ENCODE measurements around the gene ZCWPW2. TPM values are rescaled to one million over a fixed set of nuclear protein-coding genes. Genes with fewer than 3 reads are reported as not detected.

Gene ZCWPW2
- total RNA-seq, 4 donors from 2014 or later = 0.29 to 2.9 (median 1.3) TPM; not detected in 1

DNA sequence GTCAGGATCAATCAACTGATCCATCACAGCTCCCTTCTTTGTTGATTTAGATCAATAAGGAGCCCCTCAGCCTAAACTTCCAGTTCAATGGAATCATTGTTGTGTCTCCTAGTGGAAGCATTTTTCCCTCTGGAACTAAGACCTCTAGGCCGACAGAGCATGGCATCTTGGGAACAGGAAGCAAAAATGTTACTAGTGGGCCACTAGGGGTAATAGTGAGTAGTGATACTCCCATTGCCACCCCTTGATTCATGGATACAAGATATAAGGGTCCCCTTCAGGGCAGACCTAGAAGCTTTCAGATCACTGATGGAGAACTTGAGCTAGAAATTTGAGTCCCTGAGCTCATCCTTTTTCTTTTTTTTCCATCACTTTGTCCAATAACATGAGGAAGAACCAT lies 40.5 kb downstream of the ZCWPW2 start:
- DNase-seq (ENCODE audit: low spot score in 2 of 2) = no peak
- H3K4me3 ChIP-seq (ENCODE audit: low read depth, poor library complexity, severe bottlenecking) = no peak overlapping the region
- intact Hi-C loops (cut with DNase I; ENCODE audit: low total_unique reads) = loop anchor here (10.0 kb wide), 1 partner anchor 336 kb away; no protein-coding TSS in a partner anchor
- no peak for TF ChIP-seq POLR2A (IDR thresholded peaks at IDR 0.05)
- 74 to 100% methylated on average over 1 of the region's 1 CpG for WGBS, 2 donors

DNA sequence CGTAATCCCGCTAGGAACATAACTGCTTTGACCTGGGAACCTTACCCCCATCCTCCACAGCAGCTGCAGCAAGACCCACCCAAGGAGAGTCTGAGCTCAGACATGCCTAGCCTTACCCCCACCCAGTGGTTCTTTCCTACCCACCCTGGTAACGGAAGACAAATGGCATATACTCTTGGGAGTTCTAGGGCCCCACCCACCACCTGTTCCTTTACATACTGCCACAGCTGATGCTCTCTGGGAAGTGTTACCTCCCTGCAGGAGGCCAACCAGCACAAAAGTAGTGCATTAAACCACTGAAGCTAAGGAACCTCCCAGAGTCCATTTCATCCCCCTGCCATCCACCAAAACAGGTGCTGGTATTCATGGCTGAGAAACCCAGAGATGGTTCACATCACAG lies 50.7 kb downstream of the ZCWPW2 start:
- DNase-seq (ENCODE audit: low spot score in 2 of 2) = no peak
- intact Hi-C loops (cut with DNase I; ENCODE audit: low total_unique reads) = no loop called here
- no peak overlapping the region for H3K4me3 ChIP-seq (ENCODE audit: low read depth, poor library complexity, severe bottlenecking)
- TF ChIP-seq, protein P1, sequence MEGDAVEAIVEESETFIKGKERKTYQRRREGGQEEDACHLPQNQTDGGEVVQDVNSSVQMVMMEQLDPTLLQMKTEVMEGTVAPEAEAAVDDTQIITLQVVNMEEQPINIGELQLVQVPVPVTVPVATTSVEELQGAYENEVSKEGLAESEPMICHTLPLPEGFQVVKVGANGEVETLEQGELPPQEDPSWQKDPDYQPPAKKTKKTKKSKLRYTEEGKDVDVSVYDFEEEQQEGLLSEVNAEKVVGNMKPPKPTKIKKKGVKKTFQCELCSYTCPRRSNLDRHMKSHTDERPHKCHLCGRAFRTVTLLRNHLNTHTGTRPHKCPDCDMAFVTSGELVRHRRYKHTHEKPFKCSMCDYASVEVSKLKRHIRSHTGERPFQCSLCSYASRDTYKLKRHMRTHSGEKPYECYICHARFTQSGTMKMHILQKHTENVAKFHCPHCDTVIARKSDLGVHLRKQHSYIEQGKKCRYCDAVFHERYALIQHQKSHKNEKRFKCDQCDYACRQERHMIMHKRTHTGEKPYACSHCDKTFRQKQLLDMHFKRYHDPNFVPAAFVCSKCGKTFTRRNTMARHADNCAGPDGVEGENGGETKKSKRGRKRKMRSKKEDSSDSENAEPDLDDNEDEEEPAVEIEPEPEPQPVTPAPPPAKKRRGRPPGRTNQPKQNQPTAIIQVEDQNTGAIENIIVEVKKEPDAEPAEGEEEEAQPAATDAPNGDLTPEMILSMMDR (IDR thresholded peaks at IDR 0.05) = no peak
- TF ChIP-seq POLR2A (IDR thresholded peaks at IDR 0.05) = no peak
- 97 to 98% methylated on average over 3 of the region's 3 CpGs for WGBS, 2 donors

DNA sequence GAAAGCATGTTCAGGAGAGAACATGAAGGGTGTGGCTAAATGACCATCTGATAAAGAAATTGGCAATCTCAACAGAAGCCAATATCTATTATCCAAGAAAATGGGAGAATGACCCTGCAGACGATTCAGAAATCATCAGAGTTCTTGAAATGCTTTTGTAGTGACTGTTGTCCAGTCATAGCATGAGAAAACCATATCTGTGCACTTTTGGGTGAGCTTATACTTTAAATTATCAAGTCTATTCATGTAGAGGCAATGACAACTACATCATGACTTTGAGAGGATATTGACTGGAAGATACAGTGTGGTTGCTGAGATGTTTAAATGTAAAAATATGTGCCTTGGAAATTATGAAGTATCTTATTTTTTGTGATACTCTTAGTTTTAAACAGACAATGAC lies 57.7 kb downstream of the ZCWPW2 start:
- intact Hi-C loops (cut with DNase I; ENCODE audit: low total_unique reads) = no loop called here
- no peak for DNase-seq (ENCODE audit: low spot score in 2 of 2)
- no peak overlapping the region for H3K4me3 ChIP-seq (ENCODE audit: low read depth, poor library complexity, severe bottlenecking)
- no peak for TF ChIP-seq POLR2A (IDR thresholded peaks at IDR 0.05)
- 73 to 79% methylated on average over 1 of the region's 1 CpG for WGBS, 2 donors

DNA sequence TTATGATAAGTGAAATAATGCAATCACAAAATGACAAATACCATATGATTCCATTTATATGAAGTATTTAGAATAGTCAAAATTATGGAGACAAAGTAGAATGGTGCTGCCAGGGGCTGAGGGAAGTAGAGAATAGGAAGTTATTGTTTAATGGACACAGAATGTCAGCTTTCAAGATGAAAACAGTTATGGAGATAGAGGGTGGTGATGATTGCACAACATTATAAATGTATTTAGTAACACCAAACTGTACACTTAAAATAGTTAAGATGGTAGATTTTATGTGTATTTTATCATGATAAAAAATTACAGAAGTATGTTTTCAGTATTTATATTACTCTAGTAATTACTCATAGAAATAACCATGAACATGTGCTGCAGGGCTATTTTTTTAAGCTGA lies 100.9 kb downstream of the ZCWPW2 start:
- H3K4me3 ChIP-seq (ENCODE audit: low read depth, poor library complexity, severe bottlenecking) = no peak overlapping the region
- TF ChIP-seq, protein P1 (IDR thresholded peaks at IDR 0.05) = no peak
- TF ChIP-seq POLR2A (IDR thresholded peaks at IDR 0.05) = no peak
- DNase-seq (ENCODE audit: low spot score in 2 of 2) = no peak
- intact Hi-C loops (cut with DNase I; ENCODE audit: low total_unique reads) = no loop called here

DNA sequence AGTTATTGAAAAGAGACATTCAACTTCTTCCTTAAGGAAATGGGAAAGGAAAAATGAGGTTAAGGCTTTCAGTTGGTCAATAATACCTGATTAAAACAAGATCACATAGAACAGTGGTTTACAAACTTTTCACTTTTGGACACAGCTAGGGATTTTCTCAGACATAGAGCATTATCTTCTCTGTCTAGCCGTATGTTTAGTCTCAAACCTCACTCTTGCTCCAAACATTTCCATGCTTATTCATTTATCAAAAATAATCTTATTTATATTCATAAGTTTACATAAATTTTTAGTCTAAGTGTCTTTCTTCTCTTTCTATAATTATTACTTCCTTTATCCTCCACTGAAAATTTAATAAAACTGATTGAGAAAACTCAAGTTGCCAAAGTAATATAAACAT lies 114.3 kb downstream of the ZCWPW2 start:
- 0 to 94% methylated on average over 1 of the region's 1 CpG for WGBS, 2 donors
- DNase-seq (ENCODE audit: low spot score in 2 of 2) = no peak
- intact Hi-C loops (cut with DNase I; ENCODE audit: low total_unique reads) = no loop called here

DNA sequence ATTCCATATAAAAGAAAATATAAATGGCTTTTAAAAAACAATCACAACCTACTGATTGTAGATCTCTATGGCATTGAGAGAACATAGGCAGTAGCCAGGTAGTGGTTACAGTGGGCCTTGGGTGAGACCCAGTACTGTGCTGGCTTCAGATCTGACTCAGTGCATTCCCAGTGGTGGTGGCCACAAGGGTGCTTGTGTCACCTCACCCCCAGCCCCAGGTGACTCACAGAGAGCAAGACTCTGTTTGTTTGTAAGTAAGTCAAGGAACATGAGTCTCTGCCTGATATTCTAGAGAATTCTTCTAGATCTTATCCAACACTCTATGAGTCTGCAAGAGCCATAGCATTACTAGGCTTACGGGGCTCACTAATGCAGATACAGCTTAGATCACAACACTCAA lies 118.9 kb downstream of the ZCWPW2 start:
- no peak for DNase-seq (ENCODE audit: low spot score in 2 of 2)
- TF ChIP-seq, protein P1 (IDR thresholded peaks at IDR 0.05) = no peak
- no peak for TF ChIP-seq POLR2A (IDR thresholded peaks at IDR 0.05)
- WGBS, 2 donors = 93 to 96% methylated on average over 1 of the region's 1 CpG
- no peak overlapping the region for H3K4me3 ChIP-seq (ENCODE audit: low read depth, poor library complexity, severe bottlenecking)
- intact Hi-C loops (cut with DNase I; ENCODE audit: low total_unique reads) = no loop called here

More for the DNA sequence above, 114.3 kb downstream of the ZCWPW2 start:
- H3K4me3 ChIP-seq (ENCODE audit: low read depth, poor library complexity, severe bottlenecking) = no peak overlapping the region
- TF ChIP-seq POLR2A (IDR thresholded peaks at IDR 0.05) = no peak
- TF ChIP-seq, protein P1 (IDR thresholded peaks at IDR 0.05) = no peak

DNA sequence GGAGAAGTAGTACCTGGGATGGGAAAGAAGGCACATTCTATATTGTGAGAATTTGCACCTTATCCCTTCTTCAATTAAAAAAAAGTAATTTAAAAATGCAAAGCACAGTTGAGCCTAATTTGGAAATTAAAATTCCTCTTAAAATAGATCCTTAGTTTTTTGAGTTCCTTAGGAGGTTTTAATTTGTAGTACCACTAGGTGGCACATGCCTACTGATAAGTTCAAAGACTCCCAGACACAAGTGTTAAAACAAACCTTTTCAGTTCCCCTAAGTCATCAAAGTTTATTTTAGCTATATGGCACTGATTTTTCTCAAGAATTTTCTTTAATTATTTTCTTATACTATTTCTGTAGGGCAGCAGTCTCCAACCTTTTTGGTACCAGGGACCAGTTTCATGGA lies 127.7 kb downstream of the ZCWPW2 start:
- intact Hi-C loops (cut with DNase I; ENCODE audit: low total_unique reads) = no loop called here
- no peak for TF ChIP-seq POLR2A (IDR thresholded peaks at IDR 0.05)
- TF ChIP-seq, protein P1 (IDR thresholded peaks at IDR 0.05) = no peak
- no peak for DNase-seq (ENCODE audit: low spot score in 2 of 2)
- H3K4me3 ChIP-seq (ENCODE audit: low read depth, poor library complexity, severe bottlenecking) = no peak overlapping the region

Measured in lower leg skin (tissue), 4 donors.